K562 (cell line): ENCODE data around the gene KRTAP1-3. TPM values are rescaled to one million over a fixed set of nuclear protein-coding genes. Genes with fewer than 3 reads are reported as not detected.
"Not testable (repeated sequence)": the region's sequence is repeated elsewhere in the genome, so short reads cannot be mapped to it uniquely, and the experiment has no call there.

Experiments used
- ATAC-seq: fragments of 200-7000 bp; cut with Tn5 transposase; 3 replicates; pipeline ENCODE4 v1.9.1; 2020; ENCODE audit warnings: moderate library complexity
- BruUV-seq: library from RNA; stranded (reverse); fragments of 400-500 nt; replicated peaks from 2 replicates; lab custom pipeline; 2021; lab: Mats Ljungman, UMichigan
- CTCF ChIA-PET: fragments of 300-600 bp; formaldehyde crosslinking; extraction: SDS; loops from one replicate; lab custom pipeline; 2021; ENCODE audit warnings: low intra/inter-chr PET ratio; lab: Yijun Ruan, JAX
- POLR2A ChIA-PET: fragments of 300-600, 350-650 bp; sonication (Branson Sonifier 250); formaldehyde crosslinking; extraction: SDS; loops from one replicate; lab custom pipeline; 2021; ENCODE audit warnings: antibody characterized with exemption, inconsistent platforms; lab: Yijun Ruan, JAX
- DNase-seq, 4 experiments: peaks; one replicate each; pipeline versions ENCODE4 v3.0.0 to v3.0.0-alpha.2; 2011 to 2018; ENCODE audit warnings: low spot score in 3 of 4, mixed read lengths in 3 of 4; ENCODE audit errors: extremely low read depth in 1 of 4
- FAIRE-seq: peaks from 2 replicates; lab custom pipeline; 2011; peaks lifted over from hg19 to GRCh38; lab: Jason Lieb, UNC
- H2AFZ ChIP-seq: 2 replicates; pipeline ENCODE4 v1.6.0; 2011; ENCODE audit warnings: low read depth, low read length, control low read depth, inconsistent platforms
- H3K27ac ChIP-seq: fragments of 200-600 bp; 3 replicates; pipeline ENCODE4 v1.8.0; 2011; ENCODE audit warnings: low read depth, mild to moderate bottlenecking, control low read depth, inconsistent platforms, low read length, moderate library complexity, mixed read lengths; ENCODE audit errors: extremely low read depth
- H3K27me3 ChIP-seq, 2 experiments: fragments of 300-600 bp in 1 of 2; 2 replicates in 1 of 2; 3 replicates in 1 of 2; pipeline versions ENCODE4 v1.6.0 to v1.8.0; 2011; ENCODE audit warnings: inconsistent platforms in 2 of 2, low read length in 2 of 2, mild to moderate bottlenecking in 1 of 2, mixed read lengths in 1 of 2, moderate library complexity in 1 of 2; ENCODE audit not compliant: control insufficient read depth in 2 of 2, insufficient read depth in 2 of 2
- H3K36me3 ChIP-seq: fragments of 300-600 bp; 3 replicates; pipeline ENCODE4 v1.8.0; 2011; ENCODE audit warnings: mild to moderate bottlenecking, low read length, inconsistent platforms; ENCODE audit not compliant: control insufficient read depth, insufficient read depth
- H3K4me1 ChIP-seq, 2 experiments: fragments of 200-600 bp in 1 of 2; replicated peaks in 1 of 2; 2 replicates in 1 of 2; 3 replicates in 1 of 2; pipeline versions ENCODE4 v1.5.1 to v1.8.0; 2011; ENCODE audit warnings: inconsistent platforms in 2 of 2, low read length in 2 of 2, mild to moderate bottlenecking in 1 of 2, mixed read lengths in 1 of 2, moderate library complexity in 1 of 2; ENCODE audit not compliant: control insufficient read depth in 2 of 2, insufficient read depth in 2 of 2
- H3K4me2 ChIP-seq: 2 replicates; pipeline ENCODE4 v1.6.1; 2011; ENCODE audit warnings: low read length, control low read depth, inconsistent platforms, mixed read lengths; ENCODE audit not compliant: insufficient read depth
- H3K4me3 ChIP-seq: fragments of 200-600 bp; sonication (generic), shearing (Covaris generic); 2 replicates; pipeline ENCODE4 v1.5.1; 2016; ENCODE audit warnings: control low read depth, inconsistent platforms
- H3K79me2 ChIP-seq: fragments of 200-600 bp; 3 replicates; pipeline ENCODE4 v1.8.0; 2011; ENCODE audit warnings: low read length, inconsistent platforms; ENCODE audit not compliant: control insufficient read depth, insufficient read depth
- H3K9ac ChIP-seq, 2 experiments: 2 replicates each; pipeline versions ENCODE4 v1.6.0 to v1.6.1; 2011; ENCODE audit warnings: low read depth in 2 of 2, low read length in 2 of 2, control low read depth in 1 of 2, inconsistent platforms in 1 of 2, mild to moderate bottlenecking in 1 of 2, mixed read lengths in 1 of 2; ENCODE audit not compliant: insufficient read depth in 1 of 2
- H3K9me1 ChIP-seq: one replicate; pipeline ENCODE4 v1.6.0; 2011; ENCODE audit warnings: inconsistent platforms, mild to moderate bottlenecking, low read length, moderate library complexity; ENCODE audit not compliant: control insufficient read depth, insufficient read depth
- H3K9me3 ChIP-seq: replicated peaks from 2 replicates; pipeline ENCODE4 v1.5.1; 2011; ENCODE audit warnings: low read depth, low read length, inconsistent platforms; ENCODE audit not compliant: control insufficient read depth, insufficient read depth
- H4K20me1 ChIP-seq: replicated peaks from 2 replicates; pipeline ENCODE4 v1.6.1; 2011; ENCODE audit warnings: low read length, inconsistent platforms, mixed read lengths; ENCODE audit not compliant: control insufficient read depth, insufficient read depth
- ESRRB ChIP-seq: fragments of 250-450 bp; sonication (Bioruptor Pico); IDR thresholded peaks from 2 replicates; pipeline ENCODE4 v1.5.0; 2020; ENCODE audit warnings: mild to moderate bottlenecking, moderate library complexity, borderline replicate concordance
- FOXM1 ChIP-seq, 2 experiments: fragments of 450-650 bp in 1 of 2; sonication (generic) in 1 of 2; formaldehyde crosslinking in 1 of 2; IDR thresholded peaks; 2 replicates each; pipeline versions ENCODE4 v1.6.1 to v1.9.0; 2017 to 2022; ENCODE audit warnings: low read depth in 2 of 2, mild to moderate bottlenecking in 2 of 2, missing genetic modification reagents in 1 of 2, moderate library complexity in 1 of 2
- NR1H2 ChIP-seq: sonication (generic); formaldehyde crosslinking; IDR thresholded peaks from 2 replicates; pipeline ENCODE4 v1.4.0; 2020; ENCODE audit warnings: mild to moderate bottlenecking, missing genetic modification reagents
- ZNF282 ChIP-seq: sonication (generic); formaldehyde crosslinking; IDR thresholded peaks from 2 replicates; pipeline ENCODE4 v1.8.1; 2023; ENCODE audit warnings: missing genetic modification reagents
- WGBS: fragments of 100-300 bp; shearing (Covaris generic); methylation state at CpG from one replicate; pipeline ENCODE4 v1.1.6; 2016; ENCODE audit warnings: low coverage, mixed read lengths; ENCODE audit not compliant: insufficient coverage; ENCODE audit errors: missing lambda C conversion rate; 5-methylcytosine and 5-hydroxymethylcytosine counted together
- in situ Hi-C: fragments of 300-500 bp; cut with MboI; formaldehyde crosslinking; loops from 4 replicates; pipeline ENCODE4 v1.15.0; 2018; ENCODE audit warnings: inconsistent platforms, mixed read lengths
- intact Hi-C: fragments of 100-400 bp; cut with micrococcal nuclease; formaldehyde crosslinking; loops from 2 replicates; pipeline ENCODE4 v1.14.2; 2022
- polyA plus RNA-seq, 8 experiments: library from polyadenylated mRNA; depleted of rRNA in 4 of 8; stranded (reverse) in 5 of 8; unstranded in 3 of 8; fragments of >200 nt; fragmentation: Nextera tagmentation in 2 of 8; fragmentation: Illumina TruSeq in 1 of 8; extraction: Ambion mirVana in 2 of 8; extraction: Trizol in 1 of 8; gene quantifications; 2 replicates each; pipeline versions ENCODE4 v1.2.1 to v1.2.3, GENCODE V29; 2011 to 2014; ENCODE audit warnings: inconsistent platforms in 1 of 8, missing spikeins in 1 of 8
- total RNA-seq, 7 experiments: library from RNA; depleted of rRNA in 6 of 7; stranded (reverse); fragments of >200 nt in 6 of 7; fragmentation: Illumina TruSeq in 2 of 7; extraction: Trizol in 2 of 7; gene quantifications; 2 replicates each; pipeline versions ENCODE4 v1.2.1 to v1.2.3, GENCODE V29; 2011 to 2021; ENCODE audit warnings: low replicate concordance in 1 of 7
- TF ChIP-seq, protein P1 (sequence below): fragments of 450-650 bp; formaldehyde crosslinking; IDR thresholded peaks from 2 replicates; pipeline ENCODE4 v1.4.0; 2022; ENCODE audit warnings: missing genetic modification characterization

The KRTAP1-3 gene
- total and polyA plus RNA-seq, 9 of the 15 experiments (the other 6 are each of a cell fraction or from before 2014, with no cell fraction given) = not detected

DNA sequence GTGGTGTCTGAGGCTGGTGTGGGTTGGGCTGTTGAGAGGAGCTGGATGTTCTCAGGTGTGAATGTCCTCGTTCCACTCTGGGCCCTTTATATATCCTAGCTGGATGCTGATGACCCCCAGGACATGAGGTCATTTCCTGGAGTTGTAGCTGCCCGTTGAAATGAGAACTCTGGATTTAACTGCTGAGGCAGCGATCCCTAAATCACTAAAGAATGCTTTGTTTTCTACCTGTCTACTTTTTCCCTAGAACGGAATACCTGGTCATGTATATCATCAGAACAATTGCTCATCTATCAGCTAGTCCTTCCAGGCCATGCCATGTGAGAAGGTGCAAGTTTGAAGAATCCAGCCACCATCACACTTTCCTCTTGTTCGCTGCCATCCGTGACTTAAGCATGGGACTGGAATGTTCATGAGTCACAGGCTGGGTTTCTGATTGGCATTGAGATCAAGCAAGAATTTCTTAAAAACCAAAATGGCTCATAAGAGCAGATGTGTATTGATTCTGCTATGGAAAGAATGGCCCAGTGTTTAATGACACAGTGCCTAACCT is 25.5 kb upstream of the KRTAP1-3 start, which contains the start of gene KRTAP2-3:
Gene KRTAP2-3 (minus strand): TSS at position 63 of the 553 bp plus-strand sequence. CDS start 64 bp downstream, outside the sequence.
- ChIA-PET CTCF (no interaction called here), POLR2A (no interaction called here)
- peaks cover 4 to 5% of the 10 kb centered on the region in 2 experiments; a peak in 4 of 5 replicates for H3K27me3 ChIP-seq
- H3K9me3 ChIP-seq = no peaks in the 10 kb centered on the region
- no peaks in the 10 kb centered on the region for H3K79me2 ChIP-seq
- 0% methylated on average over 6 of the region's 6 CpGs for WGBS
- no peak within 1 kb of the TSS for H3K9ac ChIP-seq
- intact Hi-C loops (no loop called here), in situ Hi-C loops (no loop called here)
- H2AFZ ChIP-seq = no peak within 1 kb of the TSS
- no peak for DNase-seq
- H3K4me2 ChIP-seq = no peak within 1 kb of the TSS
- no peaks in the 10 kb centered on the region for H3K36me3 ChIP-seq
- BruUV-seq = no TSS peak
- TF ChIP-seq ZNF282 (CRISPR knock-in tag) (no peak), FOXM1 (IDR thresholded peaks at IDR 0.05; ENCODE audit: low read depth) (no peak), FOXM1 (CRISPR knock-in tag; IDR thresholded peaks at IDR 0.05; ENCODE audit: low read depth) (no peak), NR1H2 (CRISPR knock-in tag) (no peak), ESRRB (CRISPR knock-in tag) (no peak)
- TF ChIP-seq, protein P1, sequence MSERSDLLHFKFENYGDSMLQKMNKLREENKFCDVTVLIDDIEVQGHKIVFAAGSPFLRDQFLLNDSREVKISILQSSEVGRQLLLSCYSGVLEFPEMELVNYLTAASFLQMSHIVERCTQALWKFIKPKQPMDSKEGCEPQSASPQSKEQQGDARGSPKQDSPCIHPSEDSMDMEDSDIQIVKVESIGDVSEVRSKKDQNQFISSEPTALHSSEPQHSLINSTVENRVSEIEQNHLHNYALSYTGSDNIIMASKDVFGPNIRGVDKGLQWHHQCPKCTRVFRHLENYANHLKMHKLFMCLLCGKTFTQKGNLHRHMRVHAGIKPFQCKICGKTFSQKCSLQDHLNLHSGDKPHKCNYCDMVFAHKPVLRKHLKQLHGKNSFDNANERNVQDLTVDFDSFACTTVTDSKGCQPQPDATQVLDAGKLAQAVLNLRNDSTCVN (CRISPR knock-in tag) = no peak
- TF ChIP-seq, all 486 proteins: peak for 0
- no peaks in the 10 kb centered on the region for H3K4me1 ChIP-seq
- no peaks in the 10 kb centered on the region; the same call in 1 of the 2 replicates for H4K20me1 ChIP-seq
- H3K27ac ChIP-seq = no peak within 1 kb of the TSS
- FAIRE-seq = no peak
- no peaks in the 10 kb centered on the region for H3K9me1 ChIP-seq
- ATAC-seq = no peak
- no peak within 1 kb of the TSS for H3K4me3 ChIP-seq

DNA sequence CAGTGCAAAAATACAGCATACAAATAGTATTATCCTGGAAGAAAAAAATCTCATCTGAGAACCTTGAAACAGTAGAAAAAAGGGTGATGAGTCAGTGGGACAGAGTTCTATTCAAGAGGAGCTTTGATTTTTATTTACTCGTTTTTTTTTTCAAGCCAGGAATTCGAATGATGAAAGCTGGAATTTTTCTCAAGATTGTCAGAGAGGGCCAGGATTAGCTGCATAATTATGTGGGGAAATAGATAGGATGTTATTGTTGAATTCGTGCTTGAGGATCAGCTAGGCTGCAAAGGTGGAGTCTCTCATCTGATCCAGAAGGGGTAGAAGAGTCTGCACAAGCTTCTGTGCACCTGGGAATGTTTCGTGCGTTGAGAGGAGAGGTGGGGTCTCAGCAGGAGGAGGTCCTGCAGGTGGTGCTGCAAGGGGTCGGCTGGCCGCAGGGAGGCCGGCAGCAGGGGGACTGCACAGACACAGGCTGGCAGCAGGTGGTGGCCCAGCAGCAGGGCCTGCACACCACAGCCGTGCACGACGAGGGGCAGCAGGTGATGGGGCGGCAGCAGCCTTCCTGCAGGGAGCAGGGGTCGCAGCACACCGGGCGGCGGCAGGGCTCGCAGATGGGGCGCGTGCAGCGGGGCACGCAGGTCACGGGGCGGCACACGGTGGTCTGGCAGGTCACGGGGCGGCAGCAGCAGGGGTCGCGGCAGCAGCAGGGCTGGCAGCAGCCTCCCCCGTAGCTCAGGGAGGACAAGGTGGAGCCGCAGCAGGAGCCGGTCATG is 24.8 kb upstream of the KRTAP1-3 start:
- H3K9me3 ChIP-seq, H3K4me1 ChIP-seq, intact Hi-C loops, DNase-seq, FAIRE-seq, H3K9ac ChIP-seq, H2AFZ ChIP-seq, H3K4me2 ChIP-seq, ATAC-seq, H3K36me3 ChIP-seq, BruUV-seq, H3K27ac ChIP-seq, H3K4me3 ChIP-seq, H3K27me3 ChIP-seq, H3K9me1 ChIP-seq, in situ Hi-C loops, H3K79me2 ChIP-seq, H4K20me1 ChIP-seq: not testable (repeated sequence)
- ChIA-PET CTCF (interaction anchor here (0.7 kb wide), 1 partner anchor 206 kb away, joined by 3 read pairs; no protein-coding TSS in a partner anchor), POLR2A (interaction anchor here (0.9 to 1.3 kb wide), 2 partner anchors 30 to 240 kb away, joined by 3 to 4 read pairs; no protein-coding TSS in a partner anchor)
- 1% methylated on average over 9 of the region's 31 CpGs for WGBS
